Keratinocyte (primary cell): Measurements from ENCODE around the gene MMP24. TPM values are rescaled to one million over a fixed set of nuclear protein-coding genes. Genes with fewer than 3 reads are reported as not detected.

Experiments
- DNase-seq: peaks from one replicate; pipeline ENCODE4 v3.0.0-alpha.2; 2011; ENCODE audit warnings: low read depth, missing footprints, low spot score
- FAIRE-seq: peaks from 2 replicates; lab custom pipeline; 2011; peaks lifted over from hg19 to GRCh38; lab: Jason Lieb, UNC
- H2AFZ ChIP-seq: 2 replicates; pipeline ENCODE4 v1.6.0; 2012; ENCODE audit warnings: low read length, control low read depth, inconsistent platforms; ENCODE audit not compliant: control insufficient read depth
- H3K27ac ChIP-seq: 2 replicates; pipeline ENCODE4 v1.5.1; 2011; ENCODE audit warnings: low read length; ENCODE audit not compliant: control insufficient read depth, insufficient read depth
- H3K27me3 ChIP-seq: 3 replicates; pipeline ENCODE4 v1.6.0; 2011; ENCODE audit warnings: low read length; ENCODE audit not compliant: control insufficient read depth, insufficient read depth; ENCODE audit errors: extremely low read depth
- H3K36me3 ChIP-seq, 2 experiments: 2 replicates in 1 of 2; 3 replicates in 1 of 2; pipeline ENCODE4 v1.5.1; 2011; ENCODE audit warnings: low read length in 2 of 2, mild to moderate bottlenecking in 1 of 2; ENCODE audit not compliant: control insufficient read depth in 2 of 2, insufficient read depth in 2 of 2; ENCODE audit errors: extremely low read depth in 1 of 2
- H3K4me1 ChIP-seq: 3 replicates; pipeline ENCODE4 v1.5.1; 2011; ENCODE audit warnings: low read length; ENCODE audit not compliant: control insufficient read depth, insufficient read depth; ENCODE audit errors: extremely low read depth
- H3K4me2 ChIP-seq: 3 replicates; pipeline ENCODE4 v1.6.0; 2011; ENCODE audit warnings: low read depth, low read length; ENCODE audit not compliant: control insufficient read depth, insufficient read depth; ENCODE audit errors: extremely low read depth
- H3K4me3 ChIP-seq, 3 experiments: fragments of 200-600 bp in 1 of 3; sonication (generic) in 1 of 3; 2 replicates in 2 of 3; 3 replicates in 1 of 3; pipeline ENCODE4 v1.5.1; 2011 to 2016; ENCODE audit warnings: low read length in 3 of 3, mild to moderate bottlenecking in 3 of 3, control low read depth in 2 of 3, inconsistent platforms in 1 of 3, low read depth in 1 of 3, mixed read lengths in 1 of 3, mixed run types in 1 of 3, moderate library complexity in 1 of 3; ENCODE audit not compliant: control insufficient read depth in 2 of 3, insufficient read depth in 2 of 3; ENCODE audit errors: extremely low read depth in 1 of 3
- H3K79me2 ChIP-seq: 2 replicates; pipeline ENCODE4 v1.6.0; 2012; ENCODE audit warnings: low read length; ENCODE audit not compliant: control insufficient read depth, insufficient read depth
- H3K9ac ChIP-seq: 3 replicates; pipeline ENCODE4 v1.6.0; 2011; ENCODE audit warnings: low read length; ENCODE audit not compliant: control insufficient read depth, insufficient read depth; ENCODE audit errors: extremely low read depth
- H3K9me1 ChIP-seq: 3 replicates; pipeline ENCODE4 v1.6.0; 2011; ENCODE audit warnings: low read length; ENCODE audit not compliant: control insufficient read depth, insufficient read depth; ENCODE audit errors: extremely low read depth
- H3K9me3 ChIP-seq: 2 replicates; pipeline ENCODE4 v1.5.1; 2012; ENCODE audit warnings: low read depth, low read length; ENCODE audit not compliant: control insufficient read depth
- H4K20me1 ChIP-seq: 3 replicates; pipeline ENCODE4 v1.6.0; 2011; ENCODE audit warnings: low read length; ENCODE audit not compliant: control insufficient read depth, insufficient read depth; ENCODE audit errors: extremely low read depth
- CTCF ChIP-seq, 3 experiments: IDR thresholded peaks in 1 of 3; conservative IDR thresholded peaks in 1 of 3; optimal IDR thresholded peaks in 1 of 3; 2 replicates in 2 of 3; 3 replicates in 1 of 3; pipeline versions ENCODE3 to v1.5.1; 2011; ENCODE audit warnings: low read length in 3 of 3, mild to moderate bottlenecking in 3 of 3, moderate library complexity in 2 of 3, control low read depth in 1 of 3, inconsistent platforms in 1 of 3; ENCODE audit not compliant: insufficient read depth in 2 of 3; ENCODE audit errors: extremely low read depth in 1 of 3
- EZH2 ChIP-seq: IDR thresholded peaks from one replicate; pipeline ENCODE4 v1.6.1; 2012; ENCODE audit warnings: inconsistent platforms, mild to moderate bottlenecking, low read length, moderate library complexity
- dilution Hi-C: fragments of 300-500 bp; cut with MboI; formaldehyde crosslinking; loops from one replicate; pipeline ENCODE4 v1.7.0; 2020; ENCODE audit warnings: low sequenced_read_pairs; ENCODE audit not compliant: extremely low pct_ligation_motif_present
- polyA plus RNA-seq, 5 experiments: library from polyadenylated mRNA; depleted of rRNA in 3 of 5; stranded (reverse) in 3 of 5; stranded (forward) in 1 of 5; unstranded in 1 of 5; fragments of >200 nt; gene quantifications; 1 replicate in 1 of 5; 2 replicates in 3 of 5; 3 replicates in 1 of 5; pipeline versions ENCODE4 v1.2.1 to v1.2.3, GENCODE V29; 2011 to 2012; ENCODE audit warnings: missing spikeins in 2 of 5, low read depth in 1 of 5, low replicate concordance in 1 of 5

Gene MMP24
- polyA plus RNA-seq, 1 donor (not counting 4 experiments of a cell fraction or from before 2014, with no cell fraction given), result not detected

GRCh38 chr20:35296101-35296554, 69.6 kb downstream of the MMP24 start:
- Histone ChIP-seq H3K4me3 (no peak overlapping the region), H4K20me1 (no peaks in the 10 kb centered on the region), H3K79me2 (peaks cover 2% of the 10 kb centered on the region), H2AFZ (no peak overlapping the region), H3K4me1 (peaks cover 17% of the 10 kb centered on the region), H3K36me3 (no peaks in the 10 kb centered on the region), H3K27ac (no peak overlapping the region), H3K27me3 (no peaks in the 10 kb centered on the region), H3K9ac (no peak overlapping the region), H3K4me2 (no peak overlapping the region), H3K9me1 (no peaks in the 10 kb centered on the region), H3K9me3 (no peaks in the 10 kb centered on the region)
- DNase-seq (no peak), FAIRE-seq (no peak)
- dilution Hi-C loops, result no loop called here
- TF ChIP-seq CTCF (optimal IDR thresholded peaks at IDR 0.05 in 1 of 3, IDR thresholded peaks at IDR 0.05 in 1 of 3, conservative IDR thresholded peaks at IDR 0.05 in 1 of 3; ENCODE audit: extremely low read depth in 1 of 3, insufficient read depth in 2 of 3, low read length in 3 of 3), result no peak
- TF ChIP-seq EZH2, result no peak

DNA sequence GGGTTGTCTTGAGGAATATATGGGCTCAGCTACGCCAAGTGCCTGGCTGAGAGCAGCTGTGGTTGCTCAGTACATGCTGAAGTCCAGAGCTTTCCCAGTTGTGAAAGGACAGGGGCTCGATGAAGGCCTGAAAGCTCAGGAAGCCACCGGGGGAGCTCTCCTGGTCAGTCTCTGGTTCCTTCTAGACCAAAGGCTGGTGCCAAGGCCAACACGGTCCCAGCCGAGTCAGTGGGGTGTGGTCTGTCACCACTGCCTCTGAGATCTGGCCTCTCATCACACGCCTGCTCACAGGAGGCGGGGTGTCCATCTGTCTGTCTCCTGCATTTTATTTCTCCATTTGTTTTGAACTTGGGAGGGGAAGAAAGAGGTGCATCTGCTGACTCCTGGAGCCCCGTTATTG, 70.7 kb downstream of the MMP24 start:
- FAIRE-seq (no peak), DNase-seq (no peak)
- peaks cover 13% of the 10 kb centered on the region for H3K4me1 ChIP-seq
- no peaks in the 10 kb centered on the region for H3K36me3 ChIP-seq
- H3K4me2 ChIP-seq, result no peak overlapping the region
- no peak overlapping the region for H3K4me3 ChIP-seq
- no peaks in the 10 kb centered on the region for H3K27me3 ChIP-seq
- no peaks in the 10 kb centered on the region for H3K9me3 ChIP-seq
- no peaks in the 10 kb centered on the region for H3K9me1 ChIP-seq
- TF ChIP-seq EZH2 (no peak), CTCF (optimal IDR thresholded peaks at IDR 0.05 in 1 of 3, IDR thresholded peaks at IDR 0.05 in 1 of 3, conservative IDR thresholded peaks at IDR 0.05 in 1 of 3; ENCODE audit: extremely low read depth in 1 of 3, insufficient read depth in 2 of 3, low read length in 3 of 3) (no peak)
- H3K9ac ChIP-seq, result no peak overlapping the region
- dilution Hi-C loops, result no loop called here
- H4K20me1 ChIP-seq, result no peaks in the 10 kb centered on the region
- H3K27ac ChIP-seq, result no peak overlapping the region
- no peak overlapping the region for H2AFZ ChIP-seq
- no peaks in the 10 kb centered on the region for H3K79me2 ChIP-seq
